IMR-90 (cell line): ENCODE results near the gene HOXD8. TPM values are rescaled to one million over a fixed set of nuclear protein-coding genes. Genes with fewer than 3 reads are reported as not detected.

Experiments used
- ATAC-seq: fragments of 200-7000 bp; cut with Tn5 transposase; 2 replicates; pipeline ENCODE4 v1.9.1; 2020; ENCODE audit warnings: low read depth, mild to moderate bottlenecking, moderate library complexity
- BruUV-seq: library from RNA; stranded (reverse); fragments of 400-500 nt; replicated peaks from 2 replicates; lab custom pipeline; 2021; lab: Mats Ljungman, UMichigan
- CTCF ChIA-PET: fragments of 300-600 bp; formaldehyde crosslinking; extraction: SDS; loops from one replicate; lab custom pipeline; 2021; ENCODE audit warnings: antibody characterized with exemption; lab: Yijun Ruan, JAX
- POLR2A ChIA-PET: fragments of 300-600 bp; sonication (Branson Sonifier 250); formaldehyde crosslinking; loops from one replicate; lab custom pipeline; 2022; ENCODE audit warnings: antibody characterized with exemption; ENCODE audit not compliant: unreplicated experiment; lab: Charles Lee
- DNase-seq: peaks from one replicate; pipeline ENCODE4 v3.0.0; 2013
- H2AFZ ChIP-seq: replicated peaks from 2 replicates; pipeline ENCODE3; 2013; ENCODE audit warnings: low read length, mild to moderate bottlenecking; ENCODE audit not compliant: poor library complexity
- H2AK5ac ChIP-seq: 2 replicates; pipeline ENCODE4 v1.6.1; 2013; ENCODE audit warnings: low read depth, low read length, inconsistent platforms
- H2AK9ac ChIP-seq: replicated peaks from 2 replicates; pipeline ENCODE3; 2013; ENCODE audit warnings: mild to moderate bottlenecking, low read depth, low read length, moderate library complexity; ENCODE audit not compliant: poor library complexity
- H2BK120ac ChIP-seq: 2 replicates; pipeline ENCODE4 v1.6.1; 2013; ENCODE audit warnings: low read depth, low read length, inconsistent platforms
- H2BK15ac ChIP-seq: 3 replicates; pipeline ENCODE4 v1.6.1; 2013; ENCODE audit warnings: low read depth, low read length, inconsistent platforms
- H2BK20ac ChIP-seq: 2 replicates; pipeline ENCODE4 v1.6.1; 2013; ENCODE audit warnings: low read depth, mild to moderate bottlenecking, inconsistent platforms, low read length, moderate library complexity
- H2BK5ac ChIP-seq: 2 replicates; pipeline ENCODE4 v1.6.1; 2013; ENCODE audit warnings: mild to moderate bottlenecking, low read depth, low read length, inconsistent platforms; ENCODE audit not compliant: poor library complexity, severe bottlenecking
- H3K14ac ChIP-seq: replicated peaks from 2 replicates; pipeline ENCODE4 v1.6.1; 2013; ENCODE audit warnings: low read depth, low read length, inconsistent platforms
- H3K18ac ChIP-seq: 2 replicates; pipeline ENCODE4 v1.6.1; 2013; ENCODE audit warnings: low read depth, low read length, control low read depth
- H3K23ac ChIP-seq: 2 replicates; pipeline ENCODE4 v1.6.1; 2013; ENCODE audit warnings: low read depth, low read length, inconsistent platforms
- H3K27ac ChIP-seq: 2 replicates; pipeline ENCODE4 v1.5.1; 2013; ENCODE audit warnings: mild to moderate bottlenecking, control low read depth, low read length; ENCODE audit not compliant: insufficient read depth
- H3K27me3 ChIP-seq: 2 replicates; pipeline ENCODE4 v1.6.1; 2013; ENCODE audit warnings: low read length; ENCODE audit not compliant: control insufficient read depth, insufficient read depth
- H3K36me3 ChIP-seq: 2 replicates; pipeline ENCODE4 v1.6.1; 2013; ENCODE audit warnings: low read length, mixed read lengths; ENCODE audit not compliant: control insufficient read depth, insufficient read depth
- H3K4ac ChIP-seq: 2 replicates; pipeline ENCODE4 v1.6.1; 2013; ENCODE audit warnings: low read depth, low read length, inconsistent platforms
- H3K4me1 ChIP-seq: 2 replicates; pipeline ENCODE4 v1.6.1; 2013; ENCODE audit warnings: low read length, mixed read lengths; ENCODE audit not compliant: control insufficient read depth, insufficient read depth
- H3K4me2 ChIP-seq: 2 replicates; pipeline ENCODE4 v1.6.1; 2013; ENCODE audit warnings: low read depth, mild to moderate bottlenecking, control low read depth, low read length, moderate library complexity
- H3K4me3 ChIP-seq: 2 replicates; pipeline ENCODE4 v1.5.1; 2013; ENCODE audit warnings: low read depth, mild to moderate bottlenecking, control low read depth, low read length, moderate library complexity; ENCODE audit not compliant: insufficient read depth
- H3K56ac ChIP-seq: 2 replicates; pipeline ENCODE4 v1.6.1; 2013; ENCODE audit warnings: low read length, inconsistent platforms; ENCODE audit not compliant: insufficient read depth; ENCODE audit errors: extremely low read depth
- H3K79me1 ChIP-seq, 2 experiments: 2 replicates each; pipeline ENCODE4 v1.6.1; 2013; ENCODE audit warnings: low read length in 2 of 2, inconsistent platforms in 1 of 2, low read depth in 1 of 2
- H3K9ac ChIP-seq: 2 replicates; pipeline ENCODE4 v1.6.1; 2013; ENCODE audit warnings: low read depth, low read length, control low read depth
- H3K9me1 ChIP-seq: 2 replicates; pipeline ENCODE4 v1.6.1; 2013; ENCODE audit warnings: low read length, inconsistent platforms; ENCODE audit not compliant: insufficient read depth
- H3K9me3 ChIP-seq: 2 replicates; pipeline ENCODE4 v1.6.1; 2013; ENCODE audit warnings: low read length; ENCODE audit not compliant: control insufficient read depth, insufficient read depth
- H4K20me1 ChIP-seq: 2 replicates; pipeline ENCODE4 v1.6.1; 2013; ENCODE audit warnings: low read length, inconsistent platforms; ENCODE audit not compliant: insufficient read depth
- H4K5ac ChIP-seq: 2 replicates; pipeline ENCODE4 v1.6.1; 2013; ENCODE audit warnings: mild to moderate bottlenecking, low read depth, low read length, control low read depth
- H4K8ac ChIP-seq, 2 experiments: 2 replicates each; pipeline ENCODE4 v1.6.1; 2013; ENCODE audit warnings: low read depth in 2 of 2, low read length in 2 of 2, control low read depth in 1 of 2, inconsistent platforms in 1 of 2
- H4K91ac ChIP-seq: 2 replicates; pipeline ENCODE4 v1.6.1; 2013; ENCODE audit warnings: low read depth, low read length, inconsistent platforms; ENCODE audit not compliant: insufficient read depth
- BHLHE40 ChIP-seq: fragments of 150-350 bp; IDR thresholded peaks from 2 replicates; pipeline ENCODE4 v1.6.1; 2016; ENCODE audit warnings: mild to moderate bottlenecking, low read depth, low read length
- CEBPB ChIP-seq: IDR thresholded peaks from 2 replicates; pipeline ENCODE4 v1.6.1; 2012; ENCODE audit warnings: low read depth, low read length, improper control_type of control experiment
- CHD1 ChIP-seq: IDR thresholded peaks from 2 replicates; pipeline ENCODE4 v1.6.1; 2012; ENCODE audit warnings: low read depth, low read length, improper control_type of control experiment
- ELK1 ChIP-seq: fragments of 150-350 bp; IDR thresholded peaks from 2 replicates; pipeline ENCODE4 v1.6.1; 2016; ENCODE audit warnings: low read depth, mild to moderate bottlenecking, low read length, moderate library complexity, borderline replicate concordance
- FOS ChIP-seq: fragments of 150-350 bp; IDR thresholded peaks from 2 replicates; pipeline ENCODE4 v1.6.1; 2016; ENCODE audit warnings: low read depth, low read length
- MAFK ChIP-seq: IDR thresholded peaks from 2 replicates; pipeline ENCODE4 v1.6.1; 2012; ENCODE audit warnings: low read depth, low read length, improper control_type of control experiment
- MAZ ChIP-seq: IDR thresholded peaks from 2 replicates; pipeline ENCODE4 v1.6.1; 2012; ENCODE audit warnings: low read depth, mild to moderate bottlenecking, low read length, improper control_type of control experiment, moderate library complexity, borderline replicate concordance
- MXI1 ChIP-seq: IDR thresholded peaks from 2 replicates; pipeline ENCODE4 v1.6.1; 2012; ENCODE audit warnings: low read depth, mild to moderate bottlenecking, low read length, moderate library complexity, borderline replicate concordance
- NFE2L2 ChIP-seq: fragments of 150-350 bp; IDR thresholded peaks from 2 replicates; pipeline ENCODE4 v1.6.1; 2016; ENCODE audit warnings: low read depth, mild to moderate bottlenecking, low read length
- POLR2A ChIP-seq: IDR thresholded peaks from 2 replicates; pipeline ENCODE4 v1.6.1; 2012; ENCODE audit warnings: mild to moderate bottlenecking, low read depth, low read length
- SMC3 ChIP-seq: fragments of 150-350 bp; IDR thresholded peaks from 2 replicates; pipeline ENCODE4 v1.6.1; 2016; ENCODE audit warnings: low read depth, mild to moderate bottlenecking, antibody characterized with exemption, low read length, moderate library complexity
- USF2 ChIP-seq: fragments of 150-350 bp; IDR thresholded peaks from 2 replicates; pipeline ENCODE4 v1.6.1; 2017; ENCODE audit warnings: mild to moderate bottlenecking, antibody characterized with exemption, low read length, low read depth
- WGBS, 2 experiments: methylation state at CpG; one replicate each; pipeline versions ENCODE4 v1.1.5 to v1.1.7; 2013; ENCODE audit warnings: missing lambda C conversion rate in 2 of 2; ENCODE audit not compliant: insufficient read length in 1 of 2; ENCODE audit errors: extremely low coverage in 2 of 2; 5-methylcytosine and 5-hydroxymethylcytosine counted together
- dilution Hi-C: fragments of 300-500 bp; cut with HindIII; formaldehyde crosslinking; loops from one replicate; pipeline ENCODE4 v1.14.3; 2018; ENCODE audit warnings: low sequenced_read_pairs; ENCODE audit not compliant: unreplicated experiment
- in situ Hi-C: fragments of 300-500 bp; cut with MboI; formaldehyde crosslinking; loops from 3 replicates; pipeline ENCODE4 v1.14.3; 2019; ENCODE audit warnings: low sequenced_read_pairs, inconsistent platforms, mixed read lengths
- intact Hi-C: fragments of 100-400 bp; cut with micrococcal nuclease; formaldehyde crosslinking; loops from 2 replicates; pipeline ENCODE4 v1.10.0; 2022
- polyA plus RNA-seq, 3 experiments: library from polyadenylated mRNA; depleted of rRNA; stranded (reverse); fragments of >200 nt; gene quantifications; 2 replicates each; pipeline ENCODE4 v1.2.3, GENCODE V29; 2012; ENCODE audit warnings: low replicate concordance in 1 of 3
- total RNA-seq: library from RNA; depleted of rRNA; stranded (reverse); fragments of >200 nt; gene quantifications from 2 replicates; pipeline ENCODE4 v1.2.3, GENCODE V29; 2012

The HOXD8 gene
- total and polyA plus RNA-seq, 2 of the 4 experiments (the other 2 are of a cell fraction): not detected

GRCh38 chr2:176172007-176172894, 42.7 kb downstream of the HOXD8 start (continued):
- TF ChIP-seq ELK1: no peak

- H4K91ac ChIP-seq: no peak overlapping the region
- no peak overlapping the region for H3K4me3 ChIP-seq
- H3K14ac ChIP-seq: no peak overlapping the region
- H3K56ac ChIP-seq: no peak overlapping the region
- H3K4ac ChIP-seq: no peak overlapping the region
- H3K23ac ChIP-seq: no peak overlapping the region
- no peak overlapping the region for H3K4me2 ChIP-seq
- DNase-seq (no peak), ATAC-seq (no peak)
- intact Hi-C loops (no loop called here), dilution Hi-C loops (no loop called here), in situ Hi-C loops (no loop called here)
- no peak overlapping the region for H2BK15ac ChIP-seq
- H2BK120ac ChIP-seq: no peak overlapping the region
- no peak overlapping the region for H4K5ac ChIP-seq
- no peaks in the 10 kb centered on the region for H3K4me1 ChIP-seq
- H2AFZ ChIP-seq: no peak overlapping the region
- H2BK20ac ChIP-seq: no peak overlapping the region
- no peak overlapping the region for H3K9ac ChIP-seq
- no peaks in the 10 kb centered on the region for H4K20me1 ChIP-seq
- no peak overlapping the region for H2AK5ac ChIP-seq
- ChIA-PET CTCF (no interaction called here), POLR2A (no interaction called here)
- H3K9me1 ChIP-seq: no peaks in the 10 kb centered on the region
- no peaks in the 10 kb centered on the region for H3K79me1 ChIP-seq
- BruUV-seq: no TSS peak
- H2AK9ac ChIP-seq: no peak overlapping the region
- peaks cover 75% of the 10 kb centered on the region for H3K27me3 ChIP-seq
- H2BK5ac ChIP-seq: no peak overlapping the region
- peaks cover 10% of the 10 kb centered on the region for H3K9me3 ChIP-seq
- H3K27ac ChIP-seq: no peak overlapping the region
- no peak overlapping the region for H3K18ac ChIP-seq
- WGBS, 2 experiments: no CpG with 5 or more reads among the region's 14 CpGs
- no peaks in the 10 kb centered on the region for H3K36me3 ChIP-seq
- H4K8ac ChIP-seq: no peak overlapping the region
- TF ChIP-seq CEBPB: no peak
- no peak for TF ChIP-seq CHD1
- TF ChIP-seq MXI1: no peak
- no peak for TF ChIP-seq MAZ
- no peak for TF ChIP-seq BHLHE40
- no peak for TF ChIP-seq FOS
- TF ChIP-seq ELK1: no peak
- no peak for TF ChIP-seq USF2
- TF ChIP-seq POLR2A: no peak
- no peak for TF ChIP-seq SMC3
- no peak for TF ChIP-seq NFE2L2
- TF ChIP-seq MAFK: no peak
Observed at GRCh38 chr2:176172895-176173566, 43.5 kb downstream of the HOXD8 start.
